DMS153 treated with DMSO at 0.1 percent for 48 hours (cell line): ENCODE results near the gene BRD2.

ENCODE experiments used
- DNase-seq: peaks from one replicate; lab custom pipeline; 2025; ENCODE audit not compliant: unreplicated experiment; lab: John Stamatoyannopoulos, UW

The BRD2 gene

DNA sequence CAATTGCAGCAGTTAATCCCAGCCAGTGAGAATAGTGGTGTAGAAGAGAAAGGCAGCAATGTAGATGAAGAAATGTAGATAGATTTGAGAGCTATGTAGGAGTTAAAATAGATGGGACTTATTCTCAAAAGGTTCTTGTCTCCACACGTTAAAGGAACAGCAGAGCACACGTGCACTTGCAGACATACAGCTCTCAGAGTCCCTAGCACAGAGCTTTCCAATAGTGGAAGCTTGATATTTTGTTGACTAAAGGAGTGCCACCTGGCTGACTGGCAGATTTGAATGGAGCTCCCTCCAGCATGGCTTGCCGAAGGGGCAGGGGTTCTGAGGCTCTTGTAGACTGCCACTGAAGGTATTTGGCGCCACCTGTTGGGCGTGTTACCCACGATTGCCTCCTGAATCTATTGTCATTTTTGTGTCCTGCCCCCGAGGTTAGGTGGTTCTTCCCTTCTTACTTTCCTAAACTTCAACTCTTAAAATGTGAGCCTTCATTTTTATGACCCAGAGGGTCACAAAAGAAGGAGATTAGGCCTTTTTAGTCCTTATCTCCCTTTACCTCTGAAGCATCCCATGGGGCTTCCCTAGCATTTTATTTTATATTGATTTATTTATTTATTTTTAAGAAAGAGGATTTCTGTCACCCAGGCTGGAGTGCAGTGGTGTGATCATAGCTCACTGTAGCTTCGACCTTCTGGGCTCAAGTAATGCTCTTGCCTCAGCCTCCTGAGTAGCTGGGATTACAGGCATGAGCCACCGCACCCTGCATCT is 16.4 kb downstream of the BRD2 start:
- peak; percentile 97 for DNase-seq

DNA sequence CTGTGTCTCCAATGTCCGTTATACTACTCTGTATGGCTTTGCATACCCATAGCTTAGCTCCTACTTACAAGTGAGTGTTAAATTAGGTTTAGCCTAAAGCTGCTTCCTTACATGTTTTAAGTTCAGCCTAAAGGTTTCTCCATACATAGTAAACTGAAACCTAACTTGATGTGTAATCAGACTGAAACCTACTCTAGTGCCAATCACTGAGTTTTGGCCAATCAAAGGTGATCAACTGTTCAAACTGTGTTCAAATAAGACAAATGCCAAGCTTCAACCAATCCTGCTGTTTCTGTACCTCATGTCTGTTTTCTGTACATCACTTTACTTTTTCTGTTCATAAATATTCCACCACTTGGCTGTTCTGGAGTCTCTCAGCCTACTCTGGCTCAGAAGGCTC is 21.0 kb downstream of the BRD2 start:
- no peak for DNase-seq

DNA sequence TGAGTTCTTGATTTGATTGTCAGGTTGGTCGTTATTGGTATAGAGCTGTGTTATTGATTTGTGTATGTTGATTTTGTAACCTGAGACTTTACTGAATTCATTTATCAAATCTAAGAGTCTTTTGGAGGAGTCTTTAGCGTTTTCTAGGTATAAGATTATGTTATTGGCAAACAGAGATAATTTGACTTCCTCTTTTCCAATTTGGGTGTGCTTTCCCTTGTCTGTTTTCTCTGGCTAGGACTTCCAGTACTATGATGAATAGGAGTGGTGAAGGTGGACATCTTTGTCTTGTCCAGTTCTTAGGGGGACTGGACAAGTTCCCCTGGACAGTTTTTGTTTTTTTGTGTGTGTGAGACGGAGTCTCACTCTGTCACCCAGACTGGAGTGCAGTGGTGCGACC is 23.6 kb downstream of the BRD2 start:
- DNase-seq: no peak

DNA sequence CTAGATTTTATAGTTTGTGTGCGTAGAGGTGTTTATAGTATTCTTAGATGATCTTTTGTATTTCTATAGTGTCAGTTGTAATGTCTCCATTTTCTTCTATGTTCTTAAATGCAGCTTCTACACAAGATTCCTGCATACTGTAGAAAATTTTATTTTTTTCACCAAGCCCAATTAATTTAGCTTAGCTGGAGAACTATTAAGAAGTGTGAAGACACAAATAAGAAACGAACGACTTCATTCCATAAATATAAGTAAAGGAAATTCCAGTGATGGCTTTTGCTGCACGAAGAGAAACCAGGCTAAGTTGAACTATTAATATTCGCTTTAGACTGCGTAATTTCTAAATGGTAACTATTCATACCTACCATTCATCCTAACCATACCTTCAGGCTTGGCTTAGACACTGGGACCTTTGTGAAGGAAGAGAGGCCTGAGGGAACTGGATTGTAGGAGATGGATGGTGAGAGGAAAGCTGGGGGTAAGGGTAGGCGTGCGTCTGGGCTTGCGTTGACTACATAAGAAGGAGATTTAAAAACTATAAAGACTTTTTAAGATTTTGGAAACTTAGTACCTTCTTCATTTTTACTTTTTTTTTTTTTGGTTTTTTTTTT is 25.1 kb downstream of the BRD2 start:
- DNase-seq: no peak

- no peak for DNase-seq
Observed at GRCh38 chr6:32995448-32995847, 27.1 kb downstream of the BRD2 start.

DNA sequence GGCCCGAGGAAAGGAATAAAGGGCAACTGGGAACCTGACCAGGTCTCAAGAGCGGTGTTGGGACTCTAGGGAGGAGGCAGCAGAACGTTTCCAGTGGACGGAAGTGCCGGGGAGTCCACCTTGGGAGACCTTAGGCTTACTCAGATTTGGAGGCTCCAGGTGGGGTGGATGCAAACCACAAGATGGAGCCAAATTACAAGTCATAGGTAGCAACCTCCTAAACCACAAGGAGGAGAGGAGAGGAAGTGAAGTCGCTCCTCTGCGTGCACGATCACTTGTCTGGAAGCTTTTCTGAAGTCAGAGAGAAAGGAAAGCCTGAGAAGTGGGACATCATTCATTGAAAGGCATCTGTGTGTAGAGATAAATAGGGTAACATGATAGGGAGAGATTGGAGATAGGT is 31.7 kb downstream of the BRD2 start:
- peak; percentile 5 for DNase-seq

- DNase-seq: no peak
Observed at GRCh38 chr6:33001685-33002084, 33.3 kb downstream of the BRD2 start.

DNA sequence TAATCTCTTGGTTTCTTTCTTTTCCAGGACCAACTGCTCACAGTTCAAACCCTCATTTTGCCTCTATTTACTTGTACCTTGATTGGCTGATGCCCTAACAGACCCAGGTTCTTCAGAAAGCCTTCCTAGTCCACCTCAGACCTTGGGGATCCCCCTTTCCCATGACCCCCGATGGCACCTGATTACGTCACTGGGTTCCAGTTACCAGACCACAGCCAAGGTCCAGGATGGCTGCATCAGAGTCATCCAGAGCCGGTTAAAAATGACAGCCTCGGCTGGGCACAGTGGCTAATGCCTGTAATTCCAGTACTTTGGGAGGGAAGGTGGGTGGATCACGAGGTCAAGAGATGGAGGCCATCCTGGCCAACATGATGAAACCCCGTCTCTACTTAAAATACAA is 36.5 kb downstream of the BRD2 start:
- no peak for DNase-seq

- no peak for DNase-seq
Observed at GRCh38 chr6:33007831-33008400, 39.5 kb downstream of the BRD2 start.

GRCh38 chr6:33008944-33009861 is 40.8 kb downstream of the BRD2 start, which contains the start of gene HLA-DOA:
HLA-DOA (minus strand) TSS chr6:33009591.
- no peak for DNase-seq

DNA sequence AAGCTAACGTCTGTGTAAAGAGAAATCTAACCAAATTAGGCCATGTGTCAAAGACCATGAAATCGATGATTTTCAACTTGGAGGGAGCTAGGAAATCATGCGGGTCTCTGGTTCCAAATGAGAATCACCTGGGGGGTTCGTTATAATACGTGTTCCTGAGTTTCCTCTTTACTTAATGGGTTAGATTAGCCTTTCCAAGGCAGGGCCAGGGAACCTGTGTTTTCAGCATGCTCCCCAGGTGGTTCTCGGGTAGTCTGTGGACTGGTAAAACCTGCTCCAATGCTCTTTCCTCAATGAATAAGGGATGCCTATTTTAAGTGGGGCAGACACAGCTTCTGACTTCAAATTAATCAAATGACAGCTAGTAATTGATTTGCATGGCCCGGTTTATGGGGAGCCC is 42.0 kb downstream of the BRD2 start:
- no peak for DNase-seq

- DNase-seq: no peak
Observed at GRCh38 chr6:33013608-33014007, 45.2 kb downstream of the BRD2 start.

GRCh38 chr6:33014841-33015634 is 46.6 kb downstream of the BRD2 start:
- DNase-seq: peak; percentile 59

DNA sequence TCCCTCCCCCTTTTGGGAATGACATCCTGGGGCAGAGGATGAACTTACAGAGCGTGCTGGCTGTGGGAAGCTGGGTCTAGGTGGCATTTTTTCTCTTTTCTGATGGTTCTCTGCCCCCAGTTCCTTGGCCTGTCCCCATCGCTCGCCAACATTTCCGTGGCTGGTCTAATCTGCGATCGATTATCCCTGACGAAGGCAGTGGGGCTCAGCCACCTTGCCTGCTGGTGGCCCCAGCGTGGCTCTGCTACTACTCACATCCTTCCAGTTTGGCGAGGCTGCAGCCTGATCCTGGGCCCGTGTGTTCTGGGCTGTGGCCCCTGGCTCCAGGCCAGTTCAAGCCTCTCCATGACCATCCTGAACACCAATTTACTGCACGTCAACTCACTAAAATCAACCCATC is 47.4 kb downstream of the BRD2 start:
- DNase-seq: no peak

GRCh38 chr6:33017018-33017417 is 48.6 kb downstream of the BRD2 start:
- DNase-seq: no peak

DNA sequence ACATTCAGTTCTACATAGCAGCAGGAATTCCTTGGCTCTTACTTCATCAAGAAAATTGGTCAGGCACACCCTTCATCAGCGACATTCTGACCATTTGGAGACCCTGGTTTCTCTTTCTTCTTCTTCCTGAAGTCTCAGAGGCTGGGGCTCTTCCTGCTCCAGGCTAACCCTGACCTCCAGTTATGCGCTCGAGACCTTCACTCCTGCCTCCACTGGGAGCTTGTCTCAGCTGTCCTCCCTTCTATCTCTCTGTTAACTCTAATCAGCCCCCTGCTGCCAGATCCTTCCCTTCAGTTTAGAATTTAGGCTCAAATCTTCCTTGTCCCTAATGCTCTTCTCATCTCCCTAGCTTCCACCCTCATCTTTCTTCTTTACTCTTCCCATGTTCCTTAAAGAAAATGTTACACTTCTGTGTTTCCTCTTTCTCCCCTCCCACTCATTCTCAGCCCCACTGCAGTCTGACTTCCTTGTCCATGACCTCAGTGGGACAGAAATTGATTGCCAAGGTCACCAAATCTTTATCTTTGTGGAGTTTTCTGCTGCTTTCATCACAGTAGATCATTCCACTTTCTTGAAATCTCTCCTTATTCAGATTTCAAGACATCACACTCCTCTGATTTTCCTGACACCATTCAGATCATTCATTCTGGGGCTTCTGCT is 49.4 kb downstream of the BRD2 start:
- no peak for DNase-seq

GRCh38 chr6:33018418-33018817 is 50.0 kb downstream of the BRD2 start:
- DNase-seq: no peak

DNA sequence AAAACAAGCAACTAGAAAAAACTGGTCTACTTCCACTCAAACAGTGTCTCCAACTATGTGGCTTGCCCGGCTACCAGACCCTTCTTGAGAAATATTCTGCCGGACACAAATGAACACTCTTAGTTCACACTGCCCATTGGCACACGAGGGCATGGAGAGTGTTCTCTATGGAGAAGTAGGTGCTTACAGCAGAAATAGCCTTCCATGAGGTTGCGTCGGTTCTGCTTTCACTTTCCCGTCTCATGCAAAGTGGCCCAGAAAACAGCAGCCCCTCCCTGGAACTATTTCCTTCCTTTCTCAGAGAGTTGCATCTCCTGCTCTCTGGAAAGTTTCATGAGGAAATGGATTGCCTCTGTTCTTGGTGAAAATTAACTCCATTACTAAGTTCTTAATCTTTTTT is 50.5 kb downstream of the BRD2 start:
- no peak for DNase-seq

DNA sequence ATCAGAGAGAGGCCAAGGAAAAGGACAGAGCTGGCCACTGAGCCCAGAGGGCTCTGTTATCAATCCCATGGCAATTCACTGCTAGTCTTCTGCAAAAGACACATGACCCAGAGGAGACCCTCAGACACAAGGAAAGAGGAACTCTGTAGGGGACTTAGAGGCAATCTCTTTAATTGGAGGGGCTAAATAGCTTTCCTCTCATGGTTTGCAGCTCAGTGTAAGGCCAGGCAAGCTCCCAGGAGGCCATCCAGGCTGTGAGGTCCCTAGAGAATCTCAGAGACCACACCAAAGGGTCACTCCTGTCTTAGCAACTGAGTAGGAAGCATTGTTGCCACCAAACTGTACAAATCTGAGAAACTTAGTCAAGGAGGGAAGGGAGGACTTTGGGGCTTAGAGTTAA is 51.0 kb downstream of the BRD2 start:
- no peak for DNase-seq

DNA sequence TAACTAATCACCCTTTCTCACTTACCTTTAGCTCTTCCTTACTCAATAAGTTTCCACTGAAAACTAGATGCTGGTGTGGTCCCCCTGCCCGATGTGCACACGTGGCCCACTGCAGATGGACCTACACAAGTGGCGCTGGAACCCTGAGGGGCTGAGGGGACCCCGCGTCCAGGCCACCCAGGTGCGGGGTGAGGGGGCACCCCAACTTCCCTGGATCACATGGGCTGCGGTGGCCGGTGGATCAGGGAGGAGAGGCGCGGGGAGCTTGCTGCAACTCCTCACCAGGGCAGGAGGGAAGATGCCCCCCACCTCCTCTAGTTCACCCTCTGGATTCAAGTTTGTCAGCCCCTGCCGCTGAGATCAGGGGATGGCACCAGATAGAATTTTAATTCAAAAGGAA is 53.5 kb downstream of the BRD2 start:
- DNase-seq: no peak
